Measurements from ENCODE around the gene NUFIP1. TPM values are rescaled to one million over a fixed set of nuclear protein-coding genes. Genes with fewer than 3 reads are reported as not detected.
"Not testable (repeated sequence)": the region's sequence is repeated elsewhere in the genome, so short reads cannot be mapped to it uniquely, and the experiment has no call there.

Gene NUFIP1
- total RNA-seq, 1 donor from 2014 or later, result 3.4 TPM

GRCh38 chr13:44920013-44920412 is 69.3 kb downstream of the NUFIP1 start:
- DNase-seq (ENCODE audit: low spot score), result no peak

GRCh38 chr13:44919104-44919804 is 70.0 kb downstream of the NUFIP1 start:
- DNase-seq (ENCODE audit: low spot score), result no peak

GRCh38 chr13:44918326-44919103 is 70.8 kb downstream of the NUFIP1 start:
- DNase-seq (ENCODE audit: low spot score), result peak; percentile 89

DNA sequence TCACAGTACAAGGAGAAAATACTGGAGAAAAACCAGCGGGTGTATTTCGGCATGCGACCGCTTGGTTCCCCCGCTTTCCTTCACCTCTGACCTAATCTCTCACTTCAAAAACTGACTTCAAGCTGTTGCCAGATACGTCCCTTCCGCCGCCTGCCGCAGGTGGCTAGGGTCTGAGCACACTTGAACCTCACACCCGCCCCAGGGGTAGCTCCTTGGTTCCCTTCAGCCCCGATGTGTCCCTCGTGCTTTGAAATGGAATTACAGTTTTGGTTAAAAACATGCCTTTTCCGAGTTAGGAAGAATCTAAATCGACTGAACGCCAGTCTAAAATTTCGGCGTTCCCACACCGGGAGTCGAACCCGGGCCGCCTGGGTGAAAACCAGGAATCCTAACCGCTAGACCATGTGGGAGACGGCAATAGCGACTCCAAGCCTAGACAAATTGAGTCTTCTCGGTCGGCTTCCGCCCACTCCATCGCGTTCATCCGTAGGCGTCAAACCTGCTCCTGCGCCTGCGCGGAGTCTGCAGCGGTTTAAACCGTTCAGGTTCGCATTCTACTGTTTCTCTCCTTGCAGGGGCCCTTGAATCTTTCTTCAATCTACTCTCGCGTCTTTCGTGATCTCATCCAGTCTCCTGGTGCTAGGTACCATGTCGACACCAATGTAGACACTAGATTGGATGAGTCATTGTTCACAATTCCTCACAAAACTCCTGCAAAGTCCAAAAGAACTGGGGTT is 71.5 kb downstream of the NUFIP1 start:
- peak; percentile 97 for DNase-seq (ENCODE audit: low spot score)

DNA sequence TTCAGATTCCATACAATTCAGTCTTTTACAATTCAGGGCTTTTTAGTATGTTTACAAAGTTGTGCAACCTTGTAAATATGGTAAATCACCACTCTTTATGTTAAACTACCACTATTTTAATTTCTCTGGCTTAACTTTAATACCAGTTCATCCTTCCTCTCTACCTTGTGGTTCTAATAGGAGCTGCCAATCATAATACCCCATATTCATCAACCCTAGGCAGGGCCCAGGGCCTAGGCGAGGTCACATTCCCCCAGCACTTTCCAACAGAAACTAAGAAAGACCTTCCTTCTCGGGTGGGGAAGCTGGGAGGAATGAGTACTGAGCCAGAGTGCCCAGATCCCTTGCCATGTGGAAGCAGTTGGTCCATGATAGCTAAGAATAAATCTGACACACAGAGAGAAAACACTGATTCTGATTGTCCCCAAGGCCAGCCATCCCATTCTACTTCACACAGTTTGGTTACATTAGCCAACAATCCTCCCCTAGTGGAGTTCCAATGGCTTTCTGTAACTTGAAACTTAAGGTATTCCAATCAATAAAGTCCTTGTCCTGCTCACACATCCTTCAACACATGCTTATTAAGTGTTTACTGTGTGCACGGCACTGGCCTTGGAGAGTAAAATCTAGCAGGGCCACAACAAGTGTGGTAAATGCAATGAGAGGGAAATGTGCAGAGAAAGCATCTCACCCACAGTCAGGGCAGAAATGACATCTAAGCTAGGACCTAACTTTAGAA is 76.8 kb downstream of the NUFIP1 start:
- DNase-seq (ENCODE audit: low spot score), result no peak

- DNase-seq (ENCODE audit: low spot score), result no peak
These were observed 80.6 kb downstream of the NUFIP1 start for GRCh38 chr13:44908712-44909111.

DNA sequence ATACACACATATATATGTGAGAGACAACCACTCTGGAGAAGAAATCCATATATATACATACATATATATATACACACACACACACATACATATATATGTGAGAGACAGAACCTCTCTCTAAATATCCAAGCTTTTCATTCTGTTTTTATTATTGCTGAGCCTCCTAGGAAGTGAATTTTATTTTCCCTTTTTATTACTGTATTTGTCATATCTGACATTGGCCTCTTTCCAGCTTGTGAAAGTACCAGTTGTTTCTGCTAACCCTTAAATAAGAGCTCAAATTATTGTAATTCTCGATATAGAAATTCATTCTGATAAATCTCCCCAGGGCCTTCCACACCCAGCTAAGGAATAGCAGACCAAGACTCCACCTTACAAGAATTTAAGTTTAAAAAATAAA is 81.0 kb downstream of the NUFIP1 start:
- no peak for DNase-seq (ENCODE audit: low spot score)

GRCh38 chr13:44906713-44907112 is 82.6 kb downstream of the NUFIP1 start:
- peak; percentile 18 for DNase-seq (ENCODE audit: low spot score)

- no peak for DNase-seq (ENCODE audit: low spot score)
These were observed 83.0 kb downstream of the NUFIP1 start for GRCh38 chr13:44906230-44906629.

DNA sequence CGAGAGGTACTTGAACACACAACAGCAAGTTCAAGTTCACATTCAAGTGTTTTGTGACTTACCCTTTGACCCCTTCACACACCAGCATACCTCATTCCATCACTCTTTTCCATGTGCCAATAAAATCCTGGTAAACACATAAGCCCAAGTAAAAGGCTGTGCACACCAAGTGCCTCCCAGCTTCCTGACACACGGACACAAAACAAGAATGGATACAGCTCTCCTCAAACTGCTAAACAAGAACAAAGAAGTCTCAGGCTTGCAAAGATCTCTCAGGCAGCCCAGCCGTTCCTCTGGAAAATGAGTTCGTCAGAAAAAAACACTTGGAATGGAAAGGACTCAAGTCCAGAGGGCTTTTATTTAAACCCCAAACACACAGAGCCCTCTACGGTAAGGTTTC is 83.7 kb downstream of the NUFIP1 start:
- DNase-seq (ENCODE audit: low spot score), result no peak

- DNase-seq (ENCODE audit: low spot score), result peak; percentile 61
These were observed 84.3 kb downstream of the NUFIP1 start for GRCh38 chr13:44904967-44905366.

GRCh38 chr13:44903574-44903985 is 85.7 kb downstream of the NUFIP1 start:
- DNase-seq (ENCODE audit: low spot score), result peak; percentile 77

GRCh38 chr13:44902738-44903137 is 86.5 kb downstream of the NUFIP1 start:
- no peak for DNase-seq (ENCODE audit: low spot score)

DNA sequence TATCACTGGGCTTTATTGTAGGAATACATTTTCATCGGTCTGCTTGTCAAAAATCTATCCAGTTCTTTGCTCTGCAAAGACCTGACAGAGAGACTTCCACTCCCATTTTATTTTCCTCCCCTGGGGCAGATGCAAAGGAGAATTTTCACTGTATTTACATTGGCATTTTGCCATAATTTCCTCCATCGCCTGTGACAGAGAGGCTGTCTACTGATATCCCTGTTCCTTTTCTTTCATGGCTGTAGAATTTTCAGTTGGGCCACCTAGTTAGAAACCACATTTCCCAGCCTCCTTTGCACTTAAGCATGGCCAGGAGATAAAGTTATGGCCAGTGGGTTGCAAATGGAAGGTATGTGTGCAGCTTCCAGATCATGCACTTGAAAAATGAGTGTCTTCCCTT is 89.3 kb downstream of the NUFIP1 start:
- no peak for DNase-seq (ENCODE audit: low spot score)

DNA sequence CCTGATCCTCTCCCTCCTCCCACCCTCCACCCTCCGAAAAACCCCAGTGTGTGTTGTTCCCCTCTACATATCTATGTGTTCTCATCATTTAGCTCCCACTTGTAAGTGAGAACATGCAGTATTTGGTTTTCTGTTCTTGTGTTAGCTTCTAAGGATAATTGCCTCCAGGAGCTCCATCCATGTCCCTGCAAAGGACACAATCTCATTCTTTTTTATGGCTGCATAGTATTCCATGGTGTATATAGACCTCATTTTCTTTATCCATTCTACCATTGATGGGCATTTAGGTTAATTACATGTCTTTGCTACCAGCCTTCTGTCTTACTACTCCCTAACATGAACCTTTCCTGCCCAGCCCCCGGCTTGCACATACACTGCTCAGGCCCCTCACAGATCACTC is 91.0 kb downstream of the NUFIP1 start:
- not testable (repeated sequence) for DNase-seq (ENCODE audit: low spot score)

- no peak for DNase-seq (ENCODE audit: low spot score)
These were observed 93.3 kb downstream of the NUFIP1 start for GRCh38 chr13:44895953-44896335.

GRCh38 chr13:44895264-44895952 is 93.9 kb downstream of the NUFIP1 start:
- DNase-seq (ENCODE audit: low spot score), result no peak

- DNase-seq (ENCODE audit: low spot score), result no peak
These were observed 95.1 kb downstream of the NUFIP1 start for GRCh38 chr13:44894001-44894770.

Data from mucosa of gallbladder (tissue), 1 donor.